Right lobe of liver (tissue), 6 donors: ENCODE measurements around the gene PPM1L. TPM values are rescaled to one million over a fixed set of nuclear protein-coding genes. Genes with fewer than 3 reads are reported as not detected.
"Not testable (repeated sequence)": the region's sequence is repeated elsewhere in the genome, so short reads cannot be mapped to it uniquely, and the experiment has no call there.

Experiments
- ATAC-seq, 4 donors: fragments of 200-7000 bp; cut with Tn5 transposase; one replicate each; pipeline ENCODE4 v1.9.1; 2020; ENCODE audit warnings: mild to moderate bottlenecking in 4 of 4, moderate library complexity in 4 of 4
- DNase-seq, 3 donors: peaks; one replicate each; pipeline ENCODE4 v3.0.0-alpha.2; 2020
- H3K27ac ChIP-seq, 3 donors: fragments of 200-600 bp; one replicate each; pipeline ENCODE4 v1.8.0; 2022
- H3K27me3 ChIP-seq, 2 donors: fragments of 200-600 bp; one replicate each; pipeline ENCODE4 v1.8.0; 2022
- H3K36me3 ChIP-seq, 4 donors: fragments of 200-600 bp; sonication (generic) in 1 of 4; one replicate each; pipeline versions ENCODE4 v1.5.1 to v1.8.0; 2017 to 2022; ENCODE audit warnings: control low read depth in 1 of 4
- H3K4me1 ChIP-seq, 4 donors: fragments of 200-600 bp; sonication (generic) in 1 of 4; one replicate each; pipeline versions ENCODE4 v1.5.1 to v1.8.0; 2017 to 2022; ENCODE audit warnings: control low read depth in 1 of 4
- H3K4me3 ChIP-seq, 3 donors: fragments of 200-600 bp; one replicate each; pipeline ENCODE4 v1.8.0; 2022
- H3K9me3 ChIP-seq, 4 donors: fragments of 200-600 bp; sonication (generic) in 1 of 4; one replicate each; pipeline versions ENCODE4 v1.5.1 to v1.8.0; 2017 to 2022; ENCODE audit warnings: control low read depth in 1 of 4
- POLR2A ChIP-seq: fragments of 450-650 bp; IDR thresholded peaks from one replicate; pipeline ENCODE4 v1.6.1; 2017; ENCODE audit warnings: antibody characterized with exemption, mild to moderate bottlenecking
- WGBS: methylation state at CpG from one replicate; pipeline ENCODE4 v1.1.6; 2018; ENCODE audit warnings: low coverage, low lambda C conversion rate; ENCODE audit not compliant: insufficient coverage; ENCODE audit errors: missing lambda C conversion rate; 5-methylcytosine and 5-hydroxymethylcytosine counted together
- intact Hi-C, 2 donors: fragments of 100-400 bp; cut with DNase I; formaldehyde crosslinking; loops; one replicate each; pipeline versions ENCODE4 v1.11.2 to v1.14.1; 2022
- total RNA-seq, 6 experiments: library from RNA; depleted of rRNA in 2 of 6; stranded (reverse); fragments of >200 nt in 2 of 6; fragmentation: NEBNext Ultra II Directional in 3 of 6; extraction: Animal tissue kit (Norgen Biotek cat#: 25700) in 3 of 6; gene quantifications; one replicate each; pipeline versions ENCODE4 v1.1.0 to v1.2.4, GENCODE V29; 2016 to 2023
- TF ChIP-seq, protein P1 (sequence below), 4 donors: fragments of 200-600 bp in 3 of 4; fragments of 450-650 bp in 1 of 4; IDR thresholded peaks; one replicate each; pipeline versions ENCODE4 v1.5.1 to v1.8.0; 2016 to 2022; ENCODE audit warnings: antibody characterized with exemption in 4 of 4, mild to moderate bottlenecking in 2 of 4
- donor health status: DM: no; HTN: yes; CAD: no.
- donor health status: DM: no; HTN: no; CAD: no.
- donor health status: DM: no; HTN: no; CAD: no.
- donor health status: DM: no; HTN: yes; CAD: no.
- donor health status: DM: no; HTN: yes; CAD: no.

The PPM1L gene
- total RNA-seq, 6 experiments from 2014 or later = 6.9 to 25.4 (median 14.7) TPM

DNA sequence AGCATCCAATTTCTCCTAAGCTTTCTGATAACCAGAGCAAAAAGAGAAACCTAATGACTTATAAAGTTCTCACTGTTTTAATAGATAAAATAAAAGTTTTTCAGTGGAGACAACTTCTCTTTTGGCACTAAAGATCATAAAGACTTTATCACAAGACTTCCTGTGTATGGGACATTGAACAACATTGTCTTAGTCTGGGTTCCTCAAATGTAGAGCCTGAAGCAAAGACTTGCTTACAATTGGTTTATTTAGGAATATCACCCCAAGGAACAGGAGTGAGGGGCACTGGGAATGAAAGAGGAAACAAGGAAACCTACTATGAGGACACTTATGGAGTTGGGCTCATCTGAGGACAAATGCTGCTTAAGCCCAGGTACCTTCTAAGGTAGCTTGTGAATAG lies 221.7 kb downstream of the PPM1L start:
- no peak overlapping the region for H3K27ac ChIP-seq
- H3K9me3 ChIP-seq = no peaks in the 10 kb centered on the region
- no peaks in the 10 kb centered on the region for H3K4me1 ChIP-seq
- no peaks in the 10 kb centered on the region for H3K27me3 ChIP-seq
- TF ChIP-seq, protein P1, sequence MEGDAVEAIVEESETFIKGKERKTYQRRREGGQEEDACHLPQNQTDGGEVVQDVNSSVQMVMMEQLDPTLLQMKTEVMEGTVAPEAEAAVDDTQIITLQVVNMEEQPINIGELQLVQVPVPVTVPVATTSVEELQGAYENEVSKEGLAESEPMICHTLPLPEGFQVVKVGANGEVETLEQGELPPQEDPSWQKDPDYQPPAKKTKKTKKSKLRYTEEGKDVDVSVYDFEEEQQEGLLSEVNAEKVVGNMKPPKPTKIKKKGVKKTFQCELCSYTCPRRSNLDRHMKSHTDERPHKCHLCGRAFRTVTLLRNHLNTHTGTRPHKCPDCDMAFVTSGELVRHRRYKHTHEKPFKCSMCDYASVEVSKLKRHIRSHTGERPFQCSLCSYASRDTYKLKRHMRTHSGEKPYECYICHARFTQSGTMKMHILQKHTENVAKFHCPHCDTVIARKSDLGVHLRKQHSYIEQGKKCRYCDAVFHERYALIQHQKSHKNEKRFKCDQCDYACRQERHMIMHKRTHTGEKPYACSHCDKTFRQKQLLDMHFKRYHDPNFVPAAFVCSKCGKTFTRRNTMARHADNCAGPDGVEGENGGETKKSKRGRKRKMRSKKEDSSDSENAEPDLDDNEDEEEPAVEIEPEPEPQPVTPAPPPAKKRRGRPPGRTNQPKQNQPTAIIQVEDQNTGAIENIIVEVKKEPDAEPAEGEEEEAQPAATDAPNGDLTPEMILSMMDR (IDR thresholded peaks at IDR 0.05) = no peak
- TF ChIP-seq POLR2A = no peak
- H3K4me3 ChIP-seq = no peak overlapping the region
- H3K36me3 ChIP-seq = no peaks in the 10 kb centered on the region
- ATAC-seq = peak in 2 of 4 donors; percentile 17 to 28
- intact Hi-C loops = no loop called here
- DNase-seq = no peak

DNA sequence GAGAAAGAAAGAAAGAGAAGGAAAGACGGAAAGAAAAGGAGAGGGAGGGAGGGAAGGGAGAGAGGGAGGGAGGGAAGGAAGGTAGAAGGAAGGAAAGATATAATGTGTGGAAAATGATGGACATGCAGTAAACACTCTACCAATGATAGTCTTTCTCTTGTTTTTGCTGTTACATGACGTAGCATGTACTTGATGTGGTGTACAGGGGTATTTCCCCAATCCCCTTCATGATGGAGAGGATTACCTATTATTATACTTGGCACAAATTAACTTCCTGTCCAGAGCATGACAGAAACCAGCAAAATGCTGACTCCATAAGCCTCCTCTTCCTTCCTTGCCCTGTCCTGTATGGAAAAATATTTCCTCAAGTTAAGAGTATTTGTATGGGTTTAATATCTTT lies 224.7 kb downstream of the PPM1L start:
- ATAC-seq = peak in 3 of 4 donors; percentile 16 to 37 (median 24)
- no peak overlapping the region for H3K27ac ChIP-seq
- no peak for TF ChIP-seq POLR2A
- TF ChIP-seq, protein P1 (IDR thresholded peaks at IDR 0.05) = no peak
- intact Hi-C loops = no loop called here
- no peaks in the 10 kb centered on the region for H3K27me3 ChIP-seq
- WGBS = 66% methylated on average over 2 of the region's 2 CpGs
- H3K4me1 ChIP-seq = no peaks in the 10 kb centered on the region
- H3K4me3 ChIP-seq = no peak overlapping the region
- no peak for DNase-seq
- no peaks in the 10 kb centered on the region for H3K9me3 ChIP-seq
- no peaks in the 10 kb centered on the region for H3K36me3 ChIP-seq

DNA sequence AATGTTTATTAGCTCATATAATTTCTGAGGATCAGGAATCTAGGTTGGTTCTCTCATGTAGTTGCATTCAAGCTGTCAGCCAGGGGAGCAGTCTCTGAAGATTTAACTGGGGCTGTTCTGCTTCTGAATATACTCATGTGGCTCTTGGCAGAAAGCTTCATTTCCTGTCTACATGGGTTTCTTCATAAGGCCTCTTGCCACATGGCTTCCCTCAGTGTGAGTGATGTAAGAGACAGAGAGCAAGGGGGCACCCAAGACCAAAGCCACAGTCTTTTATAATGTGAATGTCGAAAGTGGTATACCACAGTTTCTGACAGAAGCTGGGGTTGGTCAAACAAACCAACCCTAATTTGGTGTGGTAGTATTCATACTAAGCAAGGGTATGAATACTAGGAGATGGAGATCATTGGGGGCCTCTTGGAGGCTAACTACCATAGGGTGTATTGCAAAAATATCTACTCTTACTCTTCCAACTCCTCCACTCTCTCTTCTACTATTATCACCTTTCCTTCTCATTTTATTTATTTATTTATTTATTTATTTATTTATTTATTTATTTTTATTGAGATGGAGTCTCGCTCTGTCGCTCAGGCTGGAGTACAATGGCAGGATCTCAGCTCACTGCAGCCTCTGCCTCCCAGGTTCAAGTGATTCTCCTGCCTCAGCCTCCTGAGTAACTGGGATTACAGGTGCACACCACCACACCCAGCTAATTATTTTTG lies 225.3 kb downstream of the PPM1L start:
- Histone ChIP-seq H3K9me3 (no peaks in the 10 kb centered on the region), H3K4me3 (no peak overlapping the region), H3K36me3 (no peaks in the 10 kb centered on the region), H3K27ac (no peak overlapping the region), H3K4me1 (no peaks in the 10 kb centered on the region), H3K27me3 (no peaks in the 10 kb centered on the region)
- DNase-seq = no peak
- TF ChIP-seq, protein P1 (IDR thresholded peaks at IDR 0.05) = no peak
- TF ChIP-seq POLR2A = no peak
- 82% methylated on average over 3 of the region's 3 CpGs for WGBS
- peak; percentile 46 to 73 (median 62) for ATAC-seq
- intact Hi-C loops = no loop called here

DNA sequence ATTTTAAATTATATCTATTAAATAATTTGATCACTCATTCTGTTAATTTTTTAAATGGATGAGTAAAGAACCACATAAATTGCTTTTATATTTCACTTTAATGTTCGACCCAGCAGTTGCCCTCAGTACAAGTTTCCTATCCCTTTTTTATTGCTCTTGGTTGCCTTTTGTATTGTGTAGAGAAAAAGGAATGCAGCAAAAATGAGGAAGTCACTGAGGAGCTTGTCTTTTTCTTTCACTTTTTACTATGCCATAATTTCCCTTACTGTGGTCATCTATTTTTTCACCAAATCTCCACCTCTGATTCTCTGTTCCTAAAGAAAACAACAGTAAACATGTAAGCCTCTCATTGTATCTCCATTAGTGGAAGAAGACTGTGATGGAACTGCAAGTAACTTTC lies 226.5 kb downstream of the PPM1L start:
- H3K4me1 ChIP-seq = no peaks in the 10 kb centered on the region
- no peak overlapping the region for H3K27ac ChIP-seq
- TF ChIP-seq, protein P1 (IDR thresholded peaks at IDR 0.05) = no peak
- TF ChIP-seq POLR2A = no peak
- 74% methylated on average over 1 of the region's 1 CpG for WGBS
- H3K36me3 ChIP-seq = no peaks in the 10 kb centered on the region
- DNase-seq = no peak
- no peaks in the 10 kb centered on the region for H3K9me3 ChIP-seq
- peak in 1 of 4 donors; percentile 35 for ATAC-seq
- no peaks in the 10 kb centered on the region for H3K27me3 ChIP-seq
- intact Hi-C loops = no loop called here
- no peak overlapping the region for H3K4me3 ChIP-seq

GRCh38 chr3:160983900-160984299 lies 227.9 kb downstream of the PPM1L start:
- WGBS = 94% methylated on average over 4 of the region's 6 CpGs
- DNase-seq, H3K36me3 ChIP-seq, H3K9me3 ChIP-seq, intact Hi-C loops, ATAC-seq, H3K27me3 ChIP-seq, H3K4me1 ChIP-seq, H3K27ac ChIP-seq, H3K4me3 ChIP-seq: not testable (repeated sequence)
